GM23338 (cell line): ENCODE results near the gene SNTB2. TPM values are rescaled to one million over a fixed set of nuclear protein-coding genes. Genes with fewer than 3 reads are reported as not detected.

ENCODE experiments used
- polyA plus RNA-seq: library from polyadenylated mRNA; unstranded; fragments of >200 nt; fragmentation: Nextera tagmentation; extraction: Ambion mirVana; gene quantifications from 2 replicates; pipeline ENCODE4 v1.2.1, GENCODE V29; 2016
- small RNA-seq: library from RNA; depleted of rRNA; stranded (forward); fragments of <200 nt; gene quantifications from one replicate; pipeline ENCODE3, GENCODE V24; 2014; ENCODE audit warnings: low replicate concordance
- total RNA-seq: library from RNA; depleted of rRNA; stranded (reverse); fragments of >200 nt; shearing (Covaris generic); gene quantifications from 2 replicates; pipeline ENCODE4 v1.2.3, GENCODE V29; 2014; rRNA removed

Gene SNTB2
- total and polyA plus RNA-seq, 2 experiments from 2014 or later = 4.8 to 42.7 TPM

Small RNAs within 50 kb of the gene (small RNA-seq; reads per million reads assigned to genes)
- gene RF00019 (not detected), gene RNU6-22P (0.07 reads per million)

Other genes starting within 250 kb of the SNTB2 start
- gene HAS3, start 81.5 kb upstream of the SNTB2 start, total RNA-seq = 54.9 and 56.7 TPM in 2 replicates
- 7.3 TPM in 2 replicates for gene HAS3, start 81.5 kb upstream of the SNTB2 start, polyA plus RNA-seq
- 147 and 155 TPM in 2 replicates for gene CHTF8, start 54.6 kb upstream of the SNTB2 start, total RNA-seq
- 24.4 and 25.5 TPM in 2 replicates for gene CHTF8, start 54.6 kb upstream of the SNTB2 start, polyA plus RNA-seq
- 66.6 and 76.7 TPM in 2 replicates for gene UTP4, start 54.5 kb upstream of the SNTB2 start, total RNA-seq
- gene UTP4, start 54.5 kb upstream of the SNTB2 start, polyA plus RNA-seq = 63.2 TPM in 2 replicates
- gene VPS4A, start 124.2 kb downstream of the SNTB2 start, total RNA-seq = 25.2 and 32.7 TPM in 2 replicates
- gene VPS4A, start 124.2 kb downstream of the SNTB2 start, polyA plus RNA-seq = 28.8 and 29.1 TPM in 2 replicates
- 43.4 and 48.7 TPM in 2 replicates for gene PDF, start 143.4 kb downstream of the SNTB2 start, total RNA-seq
- gene PDF, start 143.4 kb downstream of the SNTB2 start, polyA plus RNA-seq = 16.2 and 18.8 TPM in 2 replicates
- gene COG8, start 152.4 kb downstream of the SNTB2 start, total RNA-seq = 55.7 and 79.9 TPM in 2 replicates
- gene COG8, start 152.4 kb downstream of the SNTB2 start, polyA plus RNA-seq = 18.2 and 21.4 TPM in 2 replicates
- 30.4 and 32.7 TPM in 2 replicates for gene NIP7, start 152.6 kb downstream of the SNTB2 start, total RNA-seq
- 42.9 and 47.4 TPM in 2 replicates for gene NIP7, start 152.6 kb downstream of the SNTB2 start, polyA plus RNA-seq
- not detected in 2 replicates for gene TMED6, start 164.6 kb downstream of the SNTB2 start, total RNA-seq
- gene TMED6, start 164.6 kb downstream of the SNTB2 start, polyA plus RNA-seq = 0.29 and 1.3 TPM in 2 replicates
- 28.9 and 33.0 TPM in 2 replicates for gene TERF2, start 198.8 kb downstream of the SNTB2 start, total RNA-seq
- gene TERF2, start 198.8 kb downstream of the SNTB2 start, polyA plus RNA-seq = 10.8 and 11.4 TPM in 2 replicates
- gene CYB5B, start 237.5 kb downstream of the SNTB2 start, total RNA-seq = 65.4 and 72.0 TPM in 2 replicates
- 100 and 110 TPM in 2 replicates for gene CYB5B, start 237.5 kb downstream of the SNTB2 start, polyA plus RNA-seq